ENCODE results near the gene WDR45B.
A peak's percentile ranks its signal among the peaks of the same experiment; 100 is the strongest.

The WDR45B gene

DNA sequence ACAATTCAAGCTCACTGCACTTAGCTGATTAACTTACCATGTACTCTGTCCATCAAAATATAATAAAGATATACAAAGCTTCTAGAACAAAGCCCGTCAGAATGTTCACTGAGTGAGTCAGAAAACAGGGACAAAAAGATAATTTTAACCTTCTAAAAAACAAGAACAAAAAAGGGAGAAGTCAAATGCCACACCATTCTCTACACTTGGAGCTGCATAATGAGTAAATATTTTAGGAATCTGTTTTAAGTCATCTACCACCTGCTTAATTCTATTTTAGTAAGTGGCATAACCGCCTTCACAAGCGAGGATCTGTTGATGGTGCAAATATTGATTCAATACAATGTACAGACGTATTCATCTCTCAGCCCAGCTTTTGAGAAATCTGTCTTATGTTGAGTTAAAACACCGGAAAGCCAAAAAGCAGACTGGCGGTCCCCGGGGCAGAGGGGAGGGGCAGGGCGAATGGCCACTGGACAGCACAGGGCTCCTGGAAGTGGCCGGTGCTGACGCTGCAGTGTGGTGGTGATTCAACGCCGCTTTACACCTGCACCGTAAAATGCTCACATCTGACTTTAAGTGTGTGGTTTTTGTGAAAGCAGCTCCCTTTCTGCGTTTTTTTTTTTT is 30.1 kb upstream of the WDR45B start:
- DNase-seq (ENCODE audit: insufficient read length, low spot score): no peak
- no peak for FAIRE-seq

GRCh38 chr17:82677353-82677925 is 29.2 kb upstream of the WDR45B start:
- no peak for FAIRE-seq
- DNase-seq (ENCODE audit: insufficient read length, low spot score): no peak

DNA sequence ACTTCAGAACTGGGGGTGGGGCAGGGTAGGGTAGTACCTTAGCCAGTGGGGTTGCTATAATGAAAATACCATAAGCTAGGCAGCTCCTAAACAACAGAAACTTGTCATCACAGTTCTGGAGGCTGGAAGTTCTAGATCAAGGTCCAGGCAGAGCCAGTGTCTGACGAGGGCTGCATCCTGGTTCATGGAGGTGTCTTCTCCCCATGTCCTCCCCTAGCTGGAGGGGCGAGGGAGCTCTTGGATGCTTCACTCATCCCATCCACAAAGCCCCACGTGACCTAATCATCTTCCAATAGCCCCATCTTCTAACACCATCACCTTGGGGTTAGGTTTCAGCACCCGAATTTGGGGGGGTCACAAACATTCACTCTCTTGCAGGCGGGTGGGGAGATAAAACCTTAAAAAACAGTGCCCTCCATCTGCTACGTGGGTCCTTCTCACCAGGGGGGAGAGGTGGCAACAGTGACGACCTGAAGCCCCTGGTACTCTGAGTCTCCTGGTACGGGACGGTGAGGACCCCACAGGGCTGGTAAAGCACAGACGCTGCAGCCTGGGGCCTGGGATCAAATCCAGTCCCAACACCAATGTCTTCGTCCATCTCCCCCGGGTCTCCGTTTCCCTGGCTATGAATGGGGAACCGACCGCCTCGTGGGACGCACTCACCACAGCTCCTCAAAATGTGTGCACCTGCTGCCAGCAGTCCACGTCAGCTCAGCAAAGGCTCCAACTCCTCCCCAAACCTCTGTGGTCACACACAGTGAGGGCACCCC is 27.4 kb upstream of the WDR45B start:
- DNase-seq (ENCODE audit: insufficient read length, low spot score) (no peak), FAIRE-seq (no peak)

GRCh38 chr17:82674656-82675475 is 26.6 kb upstream of the WDR45B start:
- no peak for FAIRE-seq
- no peak for DNase-seq (ENCODE audit: insufficient read length, low spot score)

DNA sequence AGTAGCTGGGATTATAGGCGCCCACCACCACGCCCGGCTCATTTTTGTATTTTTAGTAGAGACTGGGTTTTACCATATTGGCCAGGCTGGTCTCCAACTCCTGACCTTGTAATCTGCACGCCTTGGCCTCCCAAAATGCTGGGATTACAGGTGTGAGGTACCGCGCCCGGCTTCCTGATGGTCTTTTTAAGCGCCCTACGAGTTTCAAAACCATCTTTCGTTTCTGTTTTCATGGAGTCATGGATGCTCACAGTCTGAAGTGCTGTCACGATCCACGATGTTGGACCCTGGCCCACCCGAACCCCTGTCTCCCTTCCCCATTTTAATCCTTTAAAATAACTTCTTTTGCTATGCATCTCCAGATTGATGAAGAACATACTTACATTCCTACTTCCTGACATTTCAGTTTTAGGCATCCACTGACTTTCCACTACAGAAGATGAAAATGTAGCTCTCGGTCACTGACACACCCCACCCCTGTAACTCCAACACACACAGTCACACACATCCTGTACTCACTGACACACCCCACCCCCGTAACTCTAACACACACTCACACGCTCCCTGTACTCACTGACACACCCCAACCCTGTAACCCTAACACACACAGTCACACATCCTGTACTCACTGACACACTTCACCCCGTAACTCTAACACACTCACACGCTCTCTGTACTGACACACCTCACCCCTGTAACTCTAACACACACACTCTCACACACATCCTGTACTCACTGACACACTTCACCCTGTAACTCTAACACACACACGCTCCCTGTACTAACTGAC is 22.6 kb upstream of the WDR45B start:
- no peak for FAIRE-seq
- DNase-seq (ENCODE audit: insufficient read length, low spot score): no peak

GRCh38 chr17:82668631-82669099 is 20.4 kb upstream of the WDR45B start:
- DNase-seq (ENCODE audit: insufficient read length, low spot score) (peak; percentile 84), FAIRE-seq (no peak)

DNA sequence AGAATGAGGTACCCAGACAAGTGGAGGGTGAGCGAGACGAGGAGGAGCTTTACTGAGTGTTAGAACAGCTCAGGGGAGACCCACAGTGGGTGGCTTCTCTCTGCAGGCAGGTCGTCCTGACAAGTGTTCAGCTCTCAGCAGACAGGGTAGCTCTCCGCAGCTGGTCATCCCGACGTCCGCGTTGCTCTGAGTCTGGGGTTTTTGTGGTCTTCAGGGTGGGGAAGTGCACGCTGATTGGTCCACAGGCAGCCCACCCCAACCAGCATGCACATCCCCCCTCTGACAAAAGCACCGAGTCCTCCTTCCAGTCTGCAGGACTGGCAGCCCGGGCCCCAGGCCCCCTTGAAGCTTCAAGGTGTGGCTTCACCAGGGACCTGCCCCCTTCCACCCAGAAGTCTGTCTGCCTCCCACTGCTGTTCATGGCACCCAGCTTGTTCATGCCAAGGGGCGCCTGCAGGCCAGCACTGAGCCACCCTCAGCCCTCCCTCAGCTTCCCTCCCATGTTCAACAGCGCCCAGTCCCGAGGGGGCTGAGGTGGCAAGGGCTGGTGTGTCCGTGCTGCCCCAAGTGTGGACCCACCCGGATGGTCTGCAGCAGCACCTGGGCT is 19.9 kb upstream of the WDR45B start:
- FAIRE-seq (no peak), DNase-seq (ENCODE audit: insufficient read length, low spot score) (no peak)

DNA sequence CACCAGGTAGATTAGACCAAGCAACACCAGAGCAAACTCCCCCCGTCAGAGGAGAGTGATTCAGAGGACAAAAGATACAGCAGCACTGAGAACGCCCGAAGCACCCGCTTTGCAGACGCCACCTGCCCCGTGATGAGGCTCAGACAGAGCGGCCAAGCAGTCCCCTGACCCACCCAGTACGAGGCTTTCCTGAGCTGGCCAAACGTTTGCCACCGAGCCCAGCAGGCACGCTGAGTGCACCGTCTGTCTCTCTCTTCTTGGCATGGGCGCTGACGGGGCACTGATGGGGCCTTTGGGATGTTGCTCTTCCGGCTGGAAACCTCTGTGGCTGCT is 19.4 kb upstream of the WDR45B start:
- FAIRE-seq (no peak), DNase-seq (ENCODE audit: insufficient read length, low spot score) (no peak)

DNA sequence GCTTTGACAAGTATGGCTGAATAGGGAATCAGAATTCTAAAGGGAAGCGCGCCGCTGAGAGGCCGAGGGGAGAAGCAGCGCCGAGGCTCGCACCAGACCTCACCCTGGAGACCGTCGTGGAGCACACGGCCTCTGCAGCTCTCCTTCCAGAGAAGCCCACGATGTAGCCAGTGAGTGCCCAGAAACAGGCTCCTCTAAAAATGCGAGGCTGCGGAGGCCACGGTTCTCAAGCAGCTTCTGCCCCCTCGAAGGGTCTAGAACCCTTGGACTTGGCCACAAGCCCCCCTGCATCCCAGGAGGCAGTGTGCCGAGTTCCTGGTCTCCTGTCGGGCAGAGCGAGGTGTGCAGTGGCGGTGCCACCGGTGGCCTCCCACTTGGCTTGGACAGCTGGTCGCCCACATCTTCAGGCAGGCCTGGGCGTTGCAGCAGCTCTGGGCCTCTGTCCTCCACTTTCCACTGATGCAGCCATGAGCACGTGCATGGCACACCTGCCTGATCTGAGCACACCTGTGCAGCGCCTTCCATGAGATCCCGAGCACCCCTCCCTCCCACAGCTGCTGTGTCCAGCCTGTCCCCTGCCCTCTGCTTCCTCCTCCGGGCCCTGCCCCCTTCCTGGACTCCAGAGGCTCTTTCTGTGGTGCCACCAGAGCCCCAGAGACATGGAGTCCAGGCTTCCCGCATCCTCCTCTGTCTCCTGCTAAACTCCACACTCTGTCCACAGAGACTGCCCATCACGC is 18.9 kb upstream of the WDR45B start:
- no peak for DNase-seq (ENCODE audit: insufficient read length, low spot score)
- no peak for FAIRE-seq

GRCh38 chr17:82665891-82666290 is 17.6 kb upstream of the WDR45B start:
- no peak for FAIRE-seq
- DNase-seq (ENCODE audit: insufficient read length, low spot score): no peak

DNA sequence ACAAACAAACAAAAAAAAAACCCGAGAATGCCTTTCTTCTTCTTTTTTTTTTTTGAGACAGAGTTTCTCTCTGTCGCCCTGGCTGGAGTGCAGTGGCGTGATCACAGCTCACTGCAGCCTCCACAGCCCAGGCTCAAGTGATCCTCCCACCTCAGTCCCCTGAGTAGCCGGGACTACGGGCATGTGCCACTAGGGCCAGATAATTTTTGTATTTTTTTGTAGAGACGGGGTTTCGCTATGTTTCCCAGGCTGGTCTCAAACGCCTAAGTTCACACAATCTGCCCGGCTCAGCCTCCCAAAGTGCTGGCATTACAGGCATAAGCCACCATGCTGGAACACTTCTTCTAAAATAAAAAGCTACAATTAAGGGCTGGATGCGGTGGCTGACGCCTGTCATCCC is 17.0 kb upstream of the WDR45B start:
- FAIRE-seq (no peak), DNase-seq (ENCODE audit: insufficient read length, low spot score) (no peak)

DNA sequence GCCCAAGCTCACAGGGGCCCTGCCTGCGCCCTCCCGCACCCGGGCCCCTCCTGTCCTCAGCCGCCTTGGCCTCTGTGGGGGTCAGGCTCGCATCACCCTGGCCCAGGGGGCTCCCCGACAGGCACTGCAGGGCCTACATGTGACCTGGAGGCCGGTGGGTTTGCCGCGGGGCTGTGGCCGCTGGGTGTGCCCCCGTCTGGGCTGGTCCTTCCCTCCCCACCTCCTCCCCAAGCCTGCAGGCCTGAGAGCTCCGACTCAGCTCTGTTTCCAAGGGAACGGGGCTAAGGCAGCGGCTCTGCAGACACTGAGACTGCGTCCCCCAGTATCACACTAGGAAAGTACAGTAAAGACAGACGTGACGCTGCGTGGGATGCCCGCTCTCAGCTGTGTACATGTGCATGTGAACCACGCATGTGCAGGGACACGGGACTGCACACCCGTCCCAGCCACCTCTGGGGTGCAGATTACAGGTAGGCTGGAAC is 16.5 kb upstream of the WDR45B start:
- FAIRE-seq (no peak), DNase-seq (ENCODE audit: insufficient read length, low spot score) (no peak)

DNA sequence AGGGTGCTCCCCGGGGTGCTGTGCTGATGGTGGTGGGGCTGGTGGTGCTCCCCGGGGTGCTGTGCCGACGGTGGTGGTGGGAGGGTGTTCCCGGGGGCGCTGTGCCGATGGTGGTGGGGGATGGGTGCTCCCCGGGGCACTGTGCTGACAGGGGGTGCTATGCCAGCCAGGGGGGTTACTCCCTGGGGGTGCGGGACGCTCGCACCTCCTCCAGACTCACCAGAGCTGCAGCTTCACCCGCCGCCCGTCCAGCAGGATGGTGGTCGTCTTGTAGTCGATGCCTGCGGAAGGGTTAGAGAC is 16.0 kb upstream of the WDR45B start:
- DNase-seq (ENCODE audit: insufficient read length, low spot score): no peak
- no peak for FAIRE-seq

DNA sequence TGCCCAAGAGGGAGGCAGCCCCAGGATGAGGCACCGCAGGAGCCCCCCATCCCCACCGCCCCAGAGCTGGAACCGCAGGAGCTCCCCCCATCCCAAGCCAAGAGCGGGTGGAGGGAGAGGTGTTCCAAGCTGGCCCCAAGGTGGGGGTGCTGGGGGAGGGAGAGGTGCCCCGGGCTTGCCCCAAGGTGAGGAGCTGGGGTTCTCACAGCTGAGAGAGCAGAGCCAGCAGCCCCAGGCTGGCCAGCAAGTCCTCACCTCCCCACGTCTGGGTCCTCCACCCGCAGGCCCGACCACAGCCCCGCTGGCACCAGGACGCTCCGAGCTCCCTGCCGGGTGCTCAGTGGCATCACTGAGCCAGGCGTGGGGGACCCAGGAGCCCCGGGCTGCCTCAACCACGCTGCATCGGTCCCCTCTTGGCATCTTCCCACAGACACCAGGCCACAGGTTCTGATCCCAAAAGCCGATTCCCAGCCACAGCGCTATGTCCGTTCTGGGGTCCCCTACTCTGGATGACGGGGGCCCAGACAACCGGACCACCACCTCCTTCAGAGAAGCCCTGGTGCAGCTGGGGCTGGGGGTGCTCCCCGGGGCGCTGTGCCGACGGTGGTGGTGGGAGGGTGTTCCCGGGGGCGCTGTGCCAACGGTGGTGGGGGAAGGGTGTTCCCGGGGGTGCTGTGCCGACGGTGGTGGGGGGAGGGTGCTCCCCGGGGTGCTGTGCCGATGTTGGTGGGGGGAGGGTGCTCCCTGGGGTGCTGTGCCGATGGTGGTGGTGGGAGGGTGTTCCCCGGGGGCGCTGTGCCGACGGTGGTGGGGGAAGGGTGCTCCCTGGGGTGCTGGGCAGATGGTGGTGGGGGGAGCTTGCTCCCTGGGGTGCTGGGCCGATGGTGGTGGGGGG is 15.4 kb upstream of the WDR45B start:
- DNase-seq (ENCODE audit: insufficient read length, low spot score) (no peak), FAIRE-seq (no peak)

DNA sequence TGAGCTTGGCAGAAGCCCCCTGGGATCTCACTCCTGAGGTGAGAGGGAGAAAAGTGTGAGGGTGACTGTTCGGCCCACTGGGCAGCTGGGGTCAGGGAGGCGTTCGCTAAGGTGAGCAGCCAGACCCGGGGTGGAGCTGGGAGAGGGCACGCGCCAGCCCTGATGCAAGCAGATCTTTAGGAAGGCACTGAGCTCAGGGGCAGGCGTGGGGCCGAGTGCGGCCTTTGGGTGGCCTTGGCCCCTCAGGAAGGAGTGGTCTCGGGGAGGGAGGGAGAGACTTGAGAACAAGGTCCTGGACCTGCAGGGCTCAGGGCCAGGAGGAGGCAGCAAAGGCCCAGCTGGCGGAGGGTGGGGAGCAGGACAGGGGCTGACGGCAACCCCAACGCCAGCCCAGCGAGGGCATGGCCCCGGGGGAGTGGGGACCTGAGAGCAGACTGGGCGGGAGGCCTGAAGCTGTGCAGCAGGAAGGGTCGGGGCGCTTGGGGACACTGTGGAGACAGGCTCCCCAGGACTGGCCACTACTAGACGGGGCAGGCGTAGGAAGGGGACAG is 14.5 kb upstream of the WDR45B start:
- FAIRE-seq (no peak), DNase-seq (ENCODE audit: insufficient read length, low spot score) (no peak)

DNA sequence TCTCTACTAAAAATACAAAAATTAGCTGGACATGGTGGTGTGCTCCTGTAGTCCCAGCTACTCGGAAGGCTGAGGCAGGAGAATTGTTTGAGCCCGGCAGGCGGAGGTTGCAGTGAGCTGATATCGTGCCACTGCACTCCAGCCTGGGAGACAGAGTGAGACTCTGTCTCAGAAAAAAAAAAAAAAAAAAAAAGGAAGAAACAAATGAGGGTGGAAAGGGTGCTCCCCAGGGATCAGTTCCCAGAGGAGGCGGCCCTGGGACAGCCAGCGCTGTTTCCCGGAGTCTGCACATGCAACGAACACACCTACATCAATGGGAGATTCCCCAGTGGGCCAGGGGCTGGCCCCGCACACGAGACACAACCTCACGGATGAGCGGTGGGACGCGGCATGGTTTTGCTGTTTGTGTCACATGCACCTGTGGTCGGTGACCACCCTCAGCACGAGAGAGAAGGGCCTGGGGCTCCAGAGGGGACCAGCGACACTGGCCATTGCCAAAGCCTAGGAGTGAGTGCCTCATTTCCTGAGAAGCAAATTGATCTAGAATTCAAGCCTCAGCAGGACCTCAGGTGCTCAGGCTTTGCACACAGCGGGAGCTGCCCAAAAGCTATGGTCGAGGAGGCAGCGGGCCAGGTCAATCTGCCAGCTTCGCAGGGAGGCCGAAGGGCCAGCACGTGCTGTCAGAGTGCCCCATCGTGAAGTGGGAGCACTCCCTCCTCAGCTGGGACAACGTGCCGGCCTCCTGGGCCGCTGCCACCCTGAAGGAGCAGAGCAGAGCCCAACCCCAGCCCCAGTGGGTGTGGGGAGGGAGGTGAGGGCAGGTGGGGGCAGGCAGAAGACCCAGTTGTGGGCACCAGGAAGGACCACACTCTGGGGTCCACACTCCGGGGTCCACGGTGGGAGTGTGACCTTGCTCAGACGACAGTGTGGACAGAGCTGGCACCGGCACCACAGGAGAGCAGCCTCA is 13.8 kb upstream of the WDR45B start:
- FAIRE-seq (no peak), DNase-seq (ENCODE audit: insufficient read length, low spot score) (no peak)

DNA sequence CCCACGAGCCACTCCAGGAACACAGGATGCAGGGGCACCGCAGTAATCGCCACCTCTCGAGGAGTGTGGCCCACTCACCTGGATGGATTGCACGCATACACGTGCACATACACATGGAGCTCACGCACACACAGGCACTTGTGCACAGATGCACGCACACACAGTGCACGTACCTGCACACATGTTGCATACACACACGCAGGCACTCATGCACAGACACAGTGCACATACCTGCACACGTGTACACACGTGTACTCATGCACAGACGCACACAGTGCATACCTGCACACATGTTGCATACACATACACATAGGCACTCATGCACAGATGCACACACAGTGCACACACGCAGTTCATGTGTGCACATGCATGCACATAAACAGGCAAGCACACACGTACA is 11.6 kb upstream of the WDR45B start:
- no peak for DNase-seq (ENCODE audit: insufficient read length, low spot score)
- no peak for FAIRE-seq
